HG03558 (cell line): ENCODE data around the gene GJA4.
"Not testable (repeated sequence)": the region's sequence is repeated elsewhere in the genome, so short reads cannot be mapped to it uniquely, and the experiment has no call there.

ENCODE experiments used
- ATAC-seq: cut with Tn5 transposase; IDR thresholded peaks from one replicate; pipeline ENCODE4 v1.9.1; 2021; ENCODE audit warnings: moderate number of reproducible peaks; ENCODE audit not compliant: unreplicated experiment; ENCODE audit errors: extremely low read depth

GJA4 gene

GRCh38 chr1:34763142-34763781, 29.5 kb upstream of the GJA4 start:
- no peak for ATAC-seq

- ATAC-seq = no peak
Observed at GRCh38 chr1:34768856-34769255, 23.9 kb upstream of the GJA4 start.

DNA sequence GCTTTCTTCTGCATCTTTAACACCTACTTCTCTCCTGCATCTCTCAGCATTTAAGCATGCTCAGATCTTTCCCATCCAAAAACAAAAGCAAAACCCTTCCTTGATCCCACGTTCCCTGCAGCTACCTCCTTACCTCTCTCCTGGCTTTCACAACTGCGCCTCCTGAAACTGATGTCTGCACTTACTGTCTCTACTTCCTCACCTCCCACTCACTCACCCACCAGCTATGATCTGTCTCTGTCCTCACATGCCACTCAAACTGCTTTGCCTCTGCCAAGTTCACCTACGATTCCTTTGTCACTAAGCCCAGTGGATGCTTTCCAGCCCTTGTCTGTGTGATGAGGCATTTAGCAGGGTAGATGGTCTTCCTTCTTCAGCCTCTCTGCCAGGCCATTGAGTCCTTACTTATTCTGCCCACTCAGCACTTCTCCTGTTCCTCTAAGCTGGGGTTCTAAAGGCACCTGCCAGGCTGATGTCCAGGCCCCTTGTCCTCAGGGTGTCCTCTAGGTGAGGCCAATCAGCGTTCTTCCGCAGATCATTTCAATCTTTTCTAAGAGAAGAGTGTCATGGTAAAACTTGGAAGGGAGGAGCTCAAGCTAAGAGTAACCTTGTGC, 21.8 kb upstream of the GJA4 start:
- no peak for ATAC-seq

DNA sequence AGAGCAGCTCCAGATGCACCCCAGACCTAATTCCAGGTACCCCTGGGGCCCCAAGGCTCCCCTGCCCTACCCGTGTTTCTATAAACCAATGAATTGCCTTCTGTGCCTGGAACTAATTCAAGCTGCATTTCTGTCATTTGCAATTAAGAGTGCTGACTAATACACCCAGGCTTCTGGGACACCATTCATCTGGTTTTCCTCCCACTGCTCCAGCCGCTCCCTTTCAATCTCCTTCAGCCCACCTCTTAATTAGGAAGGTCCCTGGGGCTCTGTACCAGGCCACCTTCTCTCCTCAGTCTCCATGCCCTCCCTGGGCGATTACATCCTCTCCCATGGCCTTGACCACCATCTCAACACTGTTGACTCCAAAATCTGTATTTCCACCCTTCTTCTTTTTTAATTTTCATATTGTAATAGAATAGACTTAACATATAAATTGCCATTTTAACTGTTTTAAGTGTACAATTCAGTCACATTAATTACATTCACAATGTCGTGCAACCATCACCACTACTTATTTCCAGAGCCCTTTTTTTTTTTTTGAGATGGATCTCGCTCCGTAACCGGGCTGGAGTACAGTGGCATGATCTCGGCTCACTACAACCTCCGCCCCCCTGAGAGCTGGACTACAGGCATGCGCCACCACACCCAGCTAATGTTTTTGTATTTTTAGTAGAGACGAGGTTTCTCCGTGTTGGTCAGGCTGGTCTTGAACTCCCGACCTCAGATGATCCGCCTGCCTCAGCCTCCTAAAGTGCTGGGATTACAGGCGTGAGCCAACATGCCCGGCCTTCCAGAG, 21.0 kb upstream of the GJA4 start:
- no peak for ATAC-seq

DNA sequence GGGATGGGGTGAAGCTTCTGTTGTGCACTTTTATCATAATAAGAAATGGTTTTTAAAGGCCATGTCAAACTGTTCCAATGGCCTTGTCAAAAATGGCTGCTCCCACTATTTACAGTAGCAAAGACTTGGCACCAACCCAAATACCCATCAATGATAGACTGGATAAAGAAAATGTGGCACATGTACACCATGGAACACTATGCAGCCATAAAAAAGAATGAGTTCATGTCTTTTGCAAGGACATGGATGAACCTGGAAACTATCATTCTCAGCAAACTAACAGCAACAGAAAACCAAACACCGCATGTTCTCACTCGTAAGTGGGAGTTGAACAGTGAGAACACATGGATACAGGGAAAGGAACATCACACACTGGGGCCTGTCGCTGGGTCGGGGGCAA, 19.7 kb upstream of the GJA4 start:
- ATAC-seq = not testable (repeated sequence)

GRCh38 chr1:34774957-34775356, 17.8 kb upstream of the GJA4 start:
- ATAC-seq = no peak

DNA sequence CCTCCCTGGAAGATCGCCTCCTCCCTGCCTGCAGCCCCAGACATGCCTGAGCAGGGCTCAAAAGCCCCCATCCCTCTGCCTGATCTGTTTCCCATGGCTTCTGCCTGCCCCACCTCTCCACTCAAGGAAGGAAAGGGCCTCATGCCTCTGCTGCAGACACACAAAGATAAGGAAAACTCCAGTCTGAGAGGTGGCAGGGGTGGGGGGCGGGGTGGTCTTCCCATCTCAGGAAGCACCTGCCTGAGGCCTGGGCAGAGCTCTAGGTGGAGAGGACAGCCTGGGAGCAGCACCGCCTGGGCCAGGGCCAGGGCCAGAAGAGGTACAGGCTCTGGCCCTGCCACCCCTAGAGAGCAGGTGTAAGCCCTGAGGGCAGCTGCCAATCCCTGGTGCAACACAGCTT, 15.9 kb upstream of the GJA4 start:
- ATAC-seq = no peak

GRCh38 chr1:34777519-34778321, 15.1 kb upstream of the GJA4 start:
- no peak for ATAC-seq

DNA sequence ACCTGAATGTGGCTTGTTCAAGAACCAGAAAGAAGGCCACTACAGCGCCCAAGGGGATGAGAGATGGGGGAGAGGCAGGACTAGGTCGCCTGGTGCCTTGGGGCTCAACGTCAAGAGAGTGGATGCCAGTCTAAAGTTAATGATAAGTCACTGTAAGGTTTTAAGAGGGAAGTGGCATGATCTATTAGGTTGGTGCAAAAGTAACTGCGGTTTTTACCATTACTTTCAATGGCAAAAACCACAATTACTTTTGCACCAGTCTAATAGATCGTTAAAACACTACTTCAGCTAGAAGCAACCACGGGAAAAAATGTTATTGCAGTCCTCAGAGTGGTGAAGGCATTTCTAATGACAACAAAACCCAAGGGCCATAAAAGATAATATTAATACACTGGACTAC, 14.4 kb upstream of the GJA4 start:
- no peak for ATAC-seq

GRCh38 chr1:34779005-34779404, 13.8 kb upstream of the GJA4 start:
- no peak for ATAC-seq

DNA sequence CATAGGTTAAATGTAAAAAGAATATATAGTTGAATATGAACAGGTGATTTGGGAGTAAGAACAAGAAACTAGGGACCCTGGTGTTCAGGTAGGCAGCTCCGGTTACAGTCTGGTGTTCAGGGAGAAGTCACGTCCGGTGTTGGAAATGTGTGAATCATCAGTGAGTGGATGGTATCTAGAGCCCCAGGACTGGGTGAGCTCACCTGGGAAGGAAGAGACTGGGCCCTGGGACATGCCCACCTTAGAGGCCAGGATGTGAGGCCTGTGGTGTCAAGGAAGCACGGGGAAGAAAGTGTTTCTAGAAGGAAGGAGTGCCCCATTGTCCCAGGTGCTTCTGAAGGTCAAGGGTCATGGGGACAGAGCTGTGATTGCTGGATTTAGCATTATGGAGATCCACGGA, 13.3 kb upstream of the GJA4 start:
- no peak for ATAC-seq

- ATAC-seq = no peak
Observed at GRCh38 chr1:34779962-34780361, 12.8 kb upstream of the GJA4 start.

DNA sequence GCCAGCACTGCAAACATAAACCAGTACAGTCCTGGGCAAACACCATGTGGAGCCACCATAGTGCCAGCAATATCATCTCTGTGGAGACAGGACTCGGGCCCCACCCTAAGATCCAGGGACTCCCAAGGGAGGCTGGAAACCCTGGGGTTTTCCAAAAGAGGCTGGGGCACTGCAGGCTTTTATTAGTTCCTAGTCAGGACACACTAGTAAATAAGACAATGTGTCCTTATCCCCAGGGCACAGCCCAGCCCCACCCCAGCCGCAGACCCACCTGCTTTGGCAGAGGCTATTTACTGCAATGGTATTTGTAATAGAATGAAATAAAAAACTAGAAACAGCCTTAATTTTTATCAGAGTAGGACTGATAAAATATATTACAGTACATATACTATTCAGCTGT, 12.3 kb upstream of the GJA4 start:
- ATAC-seq = no peak

DNA sequence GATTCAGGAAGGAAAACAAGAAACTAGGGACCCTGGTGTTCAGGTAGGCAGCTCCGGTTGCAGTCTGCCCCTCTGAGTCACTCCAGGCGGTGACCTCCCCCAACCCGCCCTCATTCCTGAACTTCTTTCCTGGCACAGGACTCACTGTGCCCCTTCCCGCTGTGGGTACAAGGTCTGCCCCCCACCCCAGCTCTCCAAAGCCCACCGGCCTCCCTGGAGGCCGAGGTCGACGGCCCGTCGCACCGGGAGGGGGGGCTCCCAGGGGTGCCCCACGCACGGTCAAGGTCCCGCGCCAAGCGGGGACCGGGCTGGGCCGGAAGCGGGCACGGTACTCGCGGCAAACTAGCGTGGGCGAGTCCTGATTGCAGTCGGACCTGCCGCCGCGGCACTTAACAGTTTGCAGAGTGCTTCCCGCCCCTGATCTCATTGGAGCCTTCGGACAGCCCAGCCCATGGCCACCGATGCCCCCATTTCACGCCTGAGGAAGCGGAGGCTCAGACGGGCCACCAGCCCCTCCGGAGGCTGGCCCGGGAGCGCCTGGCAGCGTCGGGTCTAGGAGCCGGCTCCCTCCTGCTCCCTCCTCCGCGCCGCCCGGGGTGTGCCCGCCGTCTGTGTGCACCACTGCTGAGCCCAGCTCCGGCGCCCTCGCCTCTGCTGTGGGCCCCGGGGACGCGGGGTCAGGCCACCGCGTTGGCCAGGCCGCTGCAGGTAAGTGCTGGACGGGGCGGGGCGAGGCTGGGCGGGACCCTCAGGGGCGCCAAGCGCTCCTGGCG, 11.5 kb upstream of the GJA4 start, which contains the start of gene GJB3:
GJB3 (plus strand) TSS at position 144 of the 773 bp plus-strand sequence. CDS start 3,549 bp downstream, outside the sequence.
- no peak for ATAC-seq

DNA sequence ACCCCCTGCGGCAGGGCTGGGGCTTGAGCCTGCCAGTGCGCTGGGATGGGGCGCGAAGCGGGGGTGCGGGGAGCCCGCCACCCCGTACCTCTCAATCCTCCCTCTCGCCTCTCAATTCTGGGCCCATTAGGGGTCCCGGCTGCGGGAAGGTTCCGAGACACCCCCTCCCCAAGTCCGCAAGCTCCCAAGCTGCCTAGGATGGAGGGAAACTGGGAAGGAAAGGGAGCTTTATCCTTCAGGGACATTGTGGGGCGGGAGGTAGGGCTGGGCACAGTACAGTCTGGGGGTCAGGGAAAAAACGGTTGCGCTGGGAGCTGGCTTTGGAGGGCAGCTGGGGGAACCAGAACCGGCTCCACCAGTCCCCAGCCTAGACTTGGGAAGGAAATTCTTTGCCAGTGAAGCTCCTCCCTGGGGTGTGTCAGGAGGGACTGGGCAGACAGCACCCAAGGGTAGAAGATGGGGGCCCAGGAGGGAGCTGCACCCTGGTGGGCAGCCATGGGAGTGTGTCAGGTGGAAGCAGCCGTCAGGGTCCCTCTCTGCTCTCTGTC, 10.9 kb upstream of the GJA4 start:
- ATAC-seq = no peak

DNA sequence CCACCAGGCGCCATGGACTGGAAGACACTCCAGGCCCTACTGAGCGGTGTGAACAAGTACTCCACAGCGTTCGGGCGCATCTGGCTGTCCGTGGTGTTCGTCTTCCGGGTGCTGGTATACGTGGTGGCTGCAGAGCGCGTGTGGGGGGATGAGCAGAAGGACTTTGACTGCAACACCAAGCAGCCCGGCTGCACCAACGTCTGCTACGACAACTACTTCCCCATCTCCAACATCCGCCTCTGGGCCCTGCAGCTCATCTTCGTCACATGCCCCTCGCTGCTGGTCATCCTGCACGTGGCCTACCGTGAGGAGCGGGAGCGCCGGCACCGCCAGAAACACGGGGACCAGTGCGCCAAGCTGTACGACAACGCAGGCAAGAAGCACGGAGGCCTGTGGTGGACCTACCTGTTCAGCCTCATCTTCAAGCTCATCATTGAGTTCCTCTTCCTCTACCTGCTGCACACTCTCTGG, 8.0 kb upstream of the GJA4 start:
- no peak for ATAC-seq

- ATAC-seq = no peak
Observed at GRCh38 chr1:34785231-34785874, 7.4 kb upstream of the GJA4 start.

- ATAC-seq = no peak
Observed at GRCh38 chr1:34785875-34786470, 6.8 kb upstream of the GJA4 start.
